HG03442 (cell line): Measurements from ENCODE around the gene PDCD10.
A peak's percentile ranks its signal among the peaks of the same experiment; 100 is the strongest.

ENCODE experiments used
- ATAC-seq: cut with Tn5 transposase; IDR thresholded peaks from one replicate; pipeline ENCODE4 v1.9.1; 2021; ENCODE audit warnings: mild to moderate bottlenecking, moderate library complexity; ENCODE audit not compliant: unreplicated experiment

PDCD10 gene

DNA sequence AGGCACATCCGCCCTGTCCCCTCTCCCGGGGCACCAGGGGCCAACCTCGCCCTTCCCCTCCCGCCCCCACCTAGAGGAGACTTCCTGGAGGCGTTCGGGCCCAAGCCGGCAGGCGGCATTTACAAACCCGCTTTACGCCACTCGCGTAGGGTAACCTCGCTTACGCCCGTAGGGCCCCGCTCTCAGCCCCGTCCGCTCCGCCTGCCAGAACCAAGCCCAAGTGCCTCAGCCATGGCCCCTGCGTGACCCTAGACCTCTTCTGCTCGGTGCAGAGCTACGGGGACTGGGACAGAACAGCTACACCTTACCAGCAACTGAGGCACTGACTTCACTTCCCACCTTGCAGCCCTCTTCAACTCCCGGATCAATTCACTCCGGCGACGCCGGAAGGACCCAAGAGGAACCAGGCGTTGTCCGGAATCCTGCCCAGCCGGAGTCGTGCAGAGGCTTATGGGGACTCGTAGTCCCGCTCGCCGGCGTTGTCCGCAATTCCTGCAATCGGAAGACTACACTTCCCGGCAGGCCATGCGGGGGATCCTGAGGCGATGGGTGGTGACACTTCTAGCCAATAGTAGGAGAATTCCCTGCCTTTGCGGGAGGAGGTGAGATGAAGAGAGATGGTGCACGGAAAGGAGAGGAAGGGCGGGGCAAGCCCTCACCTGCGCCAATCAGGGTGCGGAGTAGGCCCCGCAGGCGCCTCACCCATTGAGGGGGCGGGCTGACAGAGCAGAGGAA lies at the start of gene PDCD10:
Gene PDCD10 (minus strand): TSS at position 395 of the 735 bp plus-strand sequence. CDS start 14,735 bp downstream, outside the sequence.
- peak; percentile 86 for ATAC-seq

DNA sequence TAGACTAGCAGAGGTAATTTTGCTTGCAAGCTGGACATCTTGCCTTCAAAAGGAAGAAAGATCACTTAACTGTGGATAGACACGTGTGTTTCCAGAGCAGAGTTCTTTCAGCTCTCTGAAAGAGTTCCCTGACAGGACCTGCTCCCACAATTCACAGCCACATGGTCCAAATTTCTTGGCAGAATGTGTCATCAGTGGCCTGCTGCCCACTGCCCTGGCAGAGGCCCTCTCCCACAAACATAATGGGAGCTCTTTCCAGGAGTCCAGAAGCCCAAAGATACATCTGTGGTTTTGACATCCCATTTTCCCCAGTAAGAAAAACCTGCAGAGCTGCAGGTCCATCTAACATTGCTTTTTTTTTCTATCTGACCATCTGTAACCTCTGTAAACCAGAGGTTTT lies 49.1 kb upstream of the PDCD10 start:
- ATAC-seq: no peak

DNA sequence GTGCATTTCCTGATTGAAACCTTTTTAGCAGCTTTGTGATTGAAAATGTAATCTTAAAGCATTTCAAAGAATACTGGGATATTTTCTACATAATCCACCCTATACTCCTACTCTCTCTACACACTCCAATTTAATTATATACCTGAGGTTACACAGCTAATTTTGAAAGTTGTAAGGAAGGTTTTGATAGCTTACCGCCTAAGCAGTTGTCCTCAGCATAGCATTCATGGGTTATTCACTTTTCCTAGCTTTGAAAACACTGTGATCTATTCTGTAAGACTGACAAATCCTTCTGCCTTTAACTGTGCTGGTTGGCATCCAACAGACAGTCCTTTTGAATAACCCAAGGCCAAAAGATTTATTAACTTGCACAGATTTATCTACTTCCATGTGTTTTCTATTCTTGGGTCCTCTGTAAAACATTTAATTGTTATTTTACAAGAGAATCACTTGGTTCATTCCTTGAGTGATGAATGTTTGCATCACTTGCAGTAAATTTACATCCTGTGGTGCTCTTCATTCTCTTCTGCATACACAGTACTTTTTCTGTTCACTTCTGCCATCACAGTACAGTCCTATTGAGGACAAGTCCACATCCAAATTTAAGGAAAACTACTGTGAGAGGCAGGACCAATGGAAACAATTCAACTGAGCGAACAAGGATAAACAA lies 45.7 kb upstream of the PDCD10 start:
- no peak for ATAC-seq

DNA sequence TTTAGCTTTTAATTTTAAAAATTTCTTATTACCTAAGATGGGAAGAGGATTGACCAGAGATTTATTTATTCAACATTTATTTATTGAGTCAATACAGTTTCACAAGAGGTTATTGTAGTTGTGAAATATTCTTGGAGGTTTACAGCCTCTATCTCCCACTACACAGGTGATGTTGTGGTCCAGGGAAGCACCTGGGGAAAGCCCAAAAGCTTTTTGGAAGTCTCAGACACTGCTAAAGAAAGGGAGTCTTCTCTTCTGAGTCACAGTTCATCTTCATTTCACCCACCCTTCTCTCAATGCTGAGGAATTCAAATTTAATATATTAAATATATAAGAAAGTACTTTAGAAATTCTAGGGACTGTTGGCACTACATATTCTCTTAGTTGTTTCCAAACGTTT lies 42.7 kb upstream of the PDCD10 start:
- ATAC-seq: peak; percentile 50

DNA sequence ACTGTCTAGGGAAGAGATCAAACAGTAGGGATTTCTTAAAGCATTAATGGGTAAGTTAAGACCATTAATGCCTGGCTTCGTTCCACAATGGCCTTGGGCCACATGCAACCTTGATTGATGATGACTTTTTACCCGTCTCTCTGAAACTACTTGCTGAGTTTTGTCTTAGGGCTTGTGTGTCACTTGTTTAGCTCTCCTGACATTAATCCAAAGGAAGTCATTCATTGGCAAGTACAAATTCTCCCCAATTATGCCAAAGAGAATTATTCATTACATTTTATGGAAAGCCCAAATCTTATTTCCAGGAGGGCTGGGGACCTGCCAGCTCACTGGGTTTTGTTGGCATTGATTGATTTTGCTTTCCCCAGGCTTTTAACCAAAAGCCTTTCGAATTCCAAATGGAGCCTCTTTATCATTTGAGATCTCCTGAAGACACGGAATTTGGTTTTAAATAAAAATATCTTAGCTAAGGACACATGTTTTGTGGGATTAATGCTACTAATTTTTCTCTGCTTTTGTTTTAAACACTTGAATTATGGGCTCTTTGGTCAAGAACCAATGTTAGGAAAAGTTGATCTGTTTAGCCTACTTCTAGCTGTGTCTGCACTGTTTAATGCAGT lies 41.5 kb upstream of the PDCD10 start:
- no peak for ATAC-seq

DNA sequence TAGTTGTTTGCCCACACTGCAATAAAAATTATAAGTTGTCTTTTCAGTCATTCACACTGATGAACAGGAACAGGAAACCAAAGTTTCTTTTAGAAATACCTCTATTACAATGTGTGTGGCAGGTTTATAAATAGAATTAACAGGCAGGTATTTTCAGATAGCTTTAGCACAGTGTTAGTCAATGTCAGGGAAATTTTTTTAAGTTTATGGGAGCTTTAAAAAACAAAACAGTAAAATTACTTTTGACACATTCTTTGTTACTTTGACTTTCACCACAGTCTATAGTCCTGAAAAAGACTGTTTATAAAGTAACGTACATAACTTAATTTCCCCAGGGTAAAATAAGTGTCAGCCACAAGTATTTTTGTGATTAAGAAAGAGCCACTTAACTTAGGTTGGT lies 38.9 kb upstream of the PDCD10 start:
- ATAC-seq: peak; percentile 77

DNA sequence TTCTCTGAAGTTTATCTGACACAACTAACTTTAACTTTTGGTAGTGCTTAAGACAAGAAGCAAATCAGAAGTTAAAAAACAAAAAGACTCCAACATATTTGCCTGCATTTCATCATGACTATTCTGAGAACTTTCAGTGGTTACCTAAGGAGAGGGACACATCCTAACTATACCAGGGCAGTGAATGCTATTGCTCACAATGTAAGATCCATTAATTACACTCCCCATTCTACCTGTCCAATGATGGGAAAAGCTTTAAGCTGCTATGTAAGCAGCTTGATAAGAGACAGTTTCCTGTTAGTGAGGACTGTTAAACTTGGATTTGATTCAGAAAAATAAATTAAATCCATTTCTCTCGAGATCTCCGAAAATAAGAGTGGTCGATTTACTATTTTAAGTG lies 38.3 kb upstream of the PDCD10 start:
- ATAC-seq: peak; percentile 34

DNA sequence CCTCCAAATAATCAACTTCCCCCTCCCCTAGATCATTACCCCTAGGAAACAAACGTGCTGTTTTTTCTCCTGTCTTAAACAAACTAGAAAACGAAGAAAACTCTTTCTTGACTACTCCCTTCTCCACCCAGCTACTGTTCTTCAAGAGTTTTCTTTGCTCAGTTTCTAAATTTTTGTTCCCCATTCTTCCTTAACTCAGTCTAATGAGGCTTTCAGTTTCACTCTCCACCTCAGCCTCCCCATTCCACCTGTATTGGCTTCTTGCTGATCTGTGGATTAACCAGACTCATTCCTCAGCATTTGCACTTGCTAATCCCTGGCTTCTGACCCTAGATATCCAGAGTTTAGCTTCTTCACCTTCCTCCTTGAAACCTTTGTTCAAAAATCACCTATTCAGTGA lies 27.6 kb upstream of the PDCD10 start:
- no peak for ATAC-seq

DNA sequence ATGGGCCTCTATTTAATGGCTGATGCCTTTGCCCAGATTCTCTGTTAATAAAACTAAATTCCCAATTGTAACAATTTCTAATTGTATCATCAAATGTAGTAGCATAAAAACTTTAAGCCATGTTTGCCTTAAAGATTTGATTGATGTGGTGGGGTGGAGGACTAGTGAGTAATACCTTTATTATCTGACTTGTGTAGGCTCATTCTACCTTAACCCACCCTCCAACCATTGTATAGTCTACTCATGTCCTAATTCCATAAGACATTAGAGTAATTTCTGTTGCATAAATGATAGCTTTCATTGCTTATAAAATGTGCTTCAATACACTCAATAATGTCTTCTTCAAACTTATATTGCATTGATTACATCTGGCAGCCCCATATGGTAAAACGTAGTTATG lies 26.6 kb upstream of the PDCD10 start:
- no peak for ATAC-seq

DNA sequence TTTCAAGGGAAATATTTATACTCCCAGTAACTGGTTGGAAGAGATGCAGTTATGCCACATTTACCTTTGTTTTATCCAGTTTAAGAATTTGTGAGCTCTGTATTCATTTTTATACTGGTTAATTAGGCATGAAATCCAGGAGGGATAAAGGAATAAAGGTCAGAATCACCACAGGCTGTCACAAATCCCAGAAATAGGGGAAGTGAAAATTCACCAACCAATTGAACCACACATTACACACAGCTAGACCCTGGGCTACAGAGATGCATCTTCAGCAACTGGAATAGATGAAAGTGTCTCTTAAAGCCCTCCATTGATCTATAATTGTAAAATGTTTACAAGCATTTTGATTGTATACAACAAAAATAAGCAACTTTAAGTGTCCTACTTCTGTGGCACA lies 19.4 kb upstream of the PDCD10 start:
- no peak for ATAC-seq

DNA sequence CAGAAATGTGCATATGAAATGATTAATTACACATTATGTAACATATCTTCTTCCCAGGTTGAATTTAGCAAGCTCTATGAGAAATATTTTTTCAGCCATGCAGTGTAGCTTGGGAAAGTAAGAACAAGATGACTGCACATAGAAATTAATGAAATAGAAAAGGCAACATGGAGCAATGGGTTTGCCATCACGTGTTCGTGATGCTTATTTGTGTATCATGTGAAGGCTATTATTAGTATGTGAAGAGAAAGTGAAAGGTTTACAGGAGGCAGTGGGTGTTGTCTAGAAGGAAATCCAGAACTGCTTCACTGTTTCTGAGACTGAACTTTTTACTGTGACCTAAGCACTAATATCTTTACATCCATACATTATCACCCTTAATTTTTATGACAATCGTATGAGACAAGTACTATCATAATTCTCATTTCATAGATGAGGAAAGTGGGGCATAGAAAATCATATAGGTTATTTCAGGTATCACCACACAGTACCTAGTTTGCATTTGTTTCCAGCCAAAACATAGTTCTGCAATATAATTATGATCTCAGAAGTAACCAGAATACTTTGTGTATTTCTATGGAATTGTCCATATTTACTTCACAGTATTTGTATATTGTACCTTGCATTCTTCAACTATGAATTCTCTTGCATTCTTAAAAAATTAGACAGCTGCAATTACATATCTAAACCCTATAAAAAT lies 15.7 kb upstream of the PDCD10 start:
- peak; percentile 98 for ATAC-seq

DNA sequence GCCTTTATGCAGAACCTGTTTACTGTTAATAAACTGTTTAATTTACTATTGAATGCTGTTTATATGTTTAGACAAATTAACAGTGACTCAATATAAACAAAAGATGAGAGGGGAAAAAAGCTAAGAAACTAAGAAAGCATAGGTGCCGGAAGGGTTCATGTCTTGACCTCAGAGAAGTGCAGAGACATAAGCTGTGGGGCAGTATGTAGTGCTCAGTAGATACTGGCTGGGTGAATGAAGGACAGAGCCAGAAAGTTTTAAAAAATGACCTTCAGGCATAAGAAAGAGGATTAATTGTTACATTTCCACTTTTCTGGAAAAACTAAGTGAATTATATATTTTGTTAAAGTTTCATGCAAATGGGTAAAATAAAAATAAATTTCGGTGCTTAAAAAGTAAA lies 15.0 kb upstream of the PDCD10 start:
- no peak for ATAC-seq

DNA sequence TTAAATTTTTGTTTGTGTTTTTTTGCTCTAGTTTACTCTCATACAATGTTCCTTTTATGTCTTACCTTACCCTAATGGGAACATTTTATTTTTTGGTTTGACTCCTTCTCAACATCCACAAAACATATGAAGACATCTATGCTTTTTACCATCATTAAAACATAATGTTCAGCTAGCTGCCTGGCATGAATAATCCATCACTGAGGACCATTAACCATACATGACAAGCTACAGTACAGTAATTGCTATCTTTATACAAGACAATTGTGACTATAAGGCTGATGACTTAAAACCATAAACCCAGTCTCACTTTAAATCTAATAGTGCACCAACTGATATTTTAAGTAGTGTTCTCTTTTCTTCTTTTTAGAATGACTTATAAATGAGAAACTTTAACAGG lies 14.5 kb upstream of the PDCD10 start:
- ATAC-seq: no peak

DNA sequence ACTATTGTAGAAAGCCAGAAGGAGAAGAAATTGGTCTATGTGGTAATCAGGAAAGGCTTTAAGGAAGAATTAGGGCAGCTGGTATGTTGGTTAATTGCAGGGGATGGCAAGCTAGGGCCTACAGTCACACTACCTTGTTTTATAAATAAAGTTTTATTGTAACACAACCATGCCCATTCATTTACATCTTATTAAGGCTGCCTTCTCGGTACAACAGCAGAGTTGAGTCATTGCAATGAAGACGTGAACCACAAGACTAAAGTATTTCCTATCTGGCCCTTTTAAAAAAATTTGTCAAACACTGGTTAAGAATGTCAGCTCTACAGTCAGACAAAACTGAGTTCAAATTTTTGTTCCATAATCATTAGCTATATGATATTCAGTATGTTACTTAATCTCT lies 9.1 kb upstream of the PDCD10 start:
- no peak for ATAC-seq

DNA sequence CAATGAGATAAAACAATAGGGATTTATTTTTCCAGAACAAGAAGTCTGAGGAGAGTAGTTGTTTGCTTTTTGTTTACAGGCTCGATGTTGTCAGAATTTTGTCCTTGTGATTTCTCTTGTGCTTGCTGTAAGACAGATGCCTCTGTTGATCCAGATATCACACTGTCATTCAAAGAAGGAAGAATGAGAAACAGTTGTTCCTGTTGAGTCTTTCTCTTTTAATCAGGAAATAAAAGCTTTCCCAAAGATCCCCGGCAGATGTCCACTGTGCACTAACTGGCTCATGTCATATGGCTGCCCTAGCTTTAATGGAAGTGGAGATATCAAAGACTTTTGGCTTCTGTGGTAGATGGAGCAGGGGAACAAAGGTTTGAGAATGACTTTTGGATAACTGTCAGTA lies 7.6 kb upstream of the PDCD10 start:
- no peak for ATAC-seq

DNA sequence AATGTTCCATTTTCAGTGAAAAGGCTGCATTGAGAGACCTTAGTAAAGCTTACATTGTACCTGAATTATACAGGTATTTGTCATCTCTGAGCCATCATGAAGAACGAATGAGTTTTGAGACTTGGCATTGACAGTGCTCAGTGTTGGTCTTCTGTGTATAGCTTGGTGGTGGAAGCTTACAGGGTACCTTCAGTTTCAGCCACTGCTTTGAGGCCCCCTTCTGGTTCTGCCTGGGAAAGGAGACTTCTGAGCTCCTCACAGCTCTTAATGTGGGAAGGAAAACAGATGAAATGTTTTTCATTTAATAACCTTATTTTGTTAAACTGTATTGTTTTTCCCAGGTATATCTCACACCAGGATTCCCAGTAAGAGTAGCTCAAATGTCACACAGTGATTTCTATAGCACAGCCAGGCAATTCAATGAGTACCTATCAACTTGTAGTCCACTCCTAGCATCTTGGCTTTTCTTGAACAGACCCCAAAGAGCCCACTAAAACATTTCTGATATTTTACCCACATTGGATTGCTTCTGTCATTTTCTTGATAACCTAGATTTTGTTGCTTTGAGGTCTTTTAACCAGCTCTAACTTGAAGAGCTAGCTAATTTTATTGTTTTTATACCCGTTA lies 6.4 kb upstream of the PDCD10 start:
- ATAC-seq: peak; percentile 96

DNA sequence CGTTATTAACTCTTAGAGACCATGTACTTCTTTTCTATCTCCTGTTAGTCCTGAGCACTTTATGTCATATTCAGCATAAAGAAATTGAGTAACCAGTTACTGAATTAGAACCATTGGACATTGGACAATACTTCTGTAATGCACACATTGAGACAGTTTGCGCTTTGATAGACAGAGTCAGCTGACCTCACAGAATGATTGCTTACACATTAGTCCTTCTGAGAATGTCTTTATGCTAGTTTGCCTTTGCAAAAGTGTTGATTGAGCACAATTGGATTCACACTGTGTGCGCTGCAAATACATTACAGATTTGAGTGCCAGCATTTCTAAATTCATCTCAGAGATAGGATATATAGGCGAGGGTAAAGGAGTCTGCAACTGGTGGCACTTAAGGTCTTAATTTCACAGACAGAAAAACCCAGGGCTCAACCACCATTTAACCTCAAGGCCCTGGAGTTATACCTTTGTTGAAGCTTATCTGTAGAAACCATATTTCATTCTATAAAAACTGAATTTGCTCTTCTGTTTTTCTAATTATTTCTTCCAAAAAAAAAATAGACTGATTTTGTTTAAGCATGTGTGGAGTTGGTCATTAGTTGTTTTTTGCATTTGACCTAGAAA lies 4.6 kb upstream of the PDCD10 start:
- ATAC-seq: no peak

DNA sequence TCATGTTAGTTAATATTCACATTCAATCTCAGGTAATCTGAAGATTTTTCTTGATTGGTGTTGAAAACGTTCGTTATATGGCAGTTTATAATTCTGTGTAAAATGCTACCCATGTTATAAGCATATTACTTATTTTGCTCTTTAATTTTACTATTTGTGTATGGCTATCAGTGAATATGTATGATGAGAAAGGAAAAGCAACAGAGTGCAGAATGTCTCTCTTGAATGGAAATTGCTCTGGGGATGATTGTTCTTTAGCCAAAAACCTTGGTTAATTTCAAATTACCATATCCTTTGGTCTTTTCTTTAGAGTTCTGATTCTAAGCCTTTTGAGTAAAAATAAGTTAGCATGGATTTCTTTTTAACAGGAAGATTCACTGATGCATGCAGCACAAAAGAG lies 3.3 kb upstream of the PDCD10 start:
- ATAC-seq: no peak

DNA sequence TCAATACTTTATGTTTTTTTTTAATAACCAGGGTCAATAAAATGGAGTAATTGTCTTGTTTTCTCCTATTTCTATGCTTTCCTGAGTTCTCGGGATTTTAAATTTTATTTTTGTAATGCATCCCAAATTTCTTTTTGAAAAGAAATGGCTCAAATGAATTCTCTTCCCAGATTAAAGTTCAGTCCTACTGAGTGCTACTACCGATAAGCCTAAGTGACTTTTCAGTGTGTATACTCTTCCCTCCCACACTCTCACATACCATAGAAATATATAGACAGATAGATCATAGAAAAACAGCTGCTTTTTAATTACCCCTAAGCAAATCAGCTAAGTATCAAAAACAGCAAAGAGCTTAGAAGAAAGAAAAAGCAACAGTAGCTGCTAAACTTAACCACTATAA lies 2.3 kb upstream of the PDCD10 start:
- no peak for ATAC-seq

DNA sequence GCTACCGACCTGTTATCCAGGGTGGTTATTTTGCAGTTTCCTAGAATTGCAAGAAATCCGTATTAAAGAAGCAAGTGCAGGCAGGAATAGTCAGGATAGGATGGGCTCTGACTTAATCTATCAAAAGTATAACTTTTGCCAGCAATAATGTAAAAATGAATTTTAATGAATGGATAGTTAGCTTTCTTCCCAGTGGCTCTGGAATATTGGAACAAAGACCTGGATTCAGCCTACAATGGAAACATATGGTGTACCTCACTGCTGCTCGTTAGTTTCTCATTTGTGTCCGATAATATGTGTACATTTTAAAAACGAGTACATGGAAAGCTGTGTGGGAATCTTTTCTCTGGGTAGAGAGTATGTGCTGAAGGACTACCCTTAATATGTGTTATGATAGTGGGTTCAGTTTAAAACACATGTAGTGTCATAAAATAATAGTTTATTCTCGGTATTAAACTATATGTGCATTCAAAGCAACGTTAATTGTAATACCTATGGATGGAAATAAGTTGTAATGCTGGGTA lies 1.6 kb upstream of the PDCD10 start:
- ATAC-seq: no peak
